GM12801 (cell line): ENCODE results near the gene CBX7.

Experiments used
- CTCF ChIP-seq: IDR thresholded peaks from one replicate; pipeline ENCODE4 v1.5.1; 2011; ENCODE audit warnings: control low read depth; ENCODE audit not compliant: insufficient read length; ENCODE audit errors: extremely low read depth

CBX7 gene

GRCh38 chr22:39173050-39173706 is 20.7 kb upstream of the CBX7 start:
- no peak for TF ChIP-seq CTCF

GRCh38 chr22:39171623-39172264 is 19.3 kb upstream of the CBX7 start:
- TF ChIP-seq CTCF: no peak

- TF ChIP-seq CTCF: no peak
Measured at GRCh38 chr22:39170825-39171622, 18.5 kb upstream of the CBX7 start.

GRCh38 chr22:39169797-39170466 is 17.5 kb upstream of the CBX7 start:
- no peak for TF ChIP-seq CTCF

- no peak for TF ChIP-seq CTCF
Measured at GRCh38 chr22:39166547-39166946, 14.1 kb upstream of the CBX7 start.

GRCh38 chr22:39155421-39155820 is 2.9 kb upstream of the CBX7 start:
- TF ChIP-seq CTCF: no peak

- TF ChIP-seq CTCF: no peak
Measured at GRCh38 chr22:39153220-39153717, 789 bp upstream of the CBX7 start.
